GM23248 (cell line): ENCODE data around the gene PAM.

Source experiments
- EZH2 ChIP-seq: fragments of 200-600 bp; sonication (generic); IDR thresholded peaks from 2 replicates; pipeline ENCODE4 v1.6.1; 2018; ENCODE audit warnings: antibody characterized with exemption, mild to moderate bottlenecking; ENCODE audit not compliant: insufficient read depth, poor library complexity, severe bottlenecking
- EZH2phosphoT487 ChIP-seq: fragments of 200-600 bp; sonication (generic); IDR thresholded peaks from 2 replicates; pipeline ENCODE4 v1.6.1; 2018; ENCODE audit warnings: antibody characterized with exemption, moderate library complexity, mild to moderate bottlenecking, low read depth; ENCODE audit not compliant: insufficient read depth

DNA sequence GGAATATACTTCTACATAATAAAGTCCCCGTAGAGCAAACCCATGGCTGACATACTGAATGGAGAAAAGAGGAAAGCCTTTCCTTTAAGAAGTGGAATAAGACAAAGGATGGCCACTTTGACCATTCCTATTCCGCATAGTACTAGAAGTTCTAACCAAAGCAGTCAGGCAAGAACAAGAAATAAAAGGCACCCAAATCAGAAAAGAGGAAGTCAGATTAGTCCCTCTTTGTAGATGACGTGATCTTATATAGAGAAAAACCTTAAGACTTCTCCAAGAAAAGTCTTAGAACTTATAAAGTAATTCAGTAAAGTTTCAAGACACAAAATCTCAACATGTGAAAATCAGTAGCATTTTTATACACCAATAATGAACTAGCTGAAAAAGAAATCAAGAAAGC, 231.0 kb downstream of the PAM start:
- TF ChIP-seq EZH2phosphoT487 (no peak), EZH2 (no peak)
